Endothelial cell of umbilical vein (primary cell): ENCODE measurements around the gene GRIK3.

Experiments
- EZH2 ChIP-seq: IDR thresholded peaks from 2 replicates; pipeline ENCODE4 v1.6.1; 2012; ENCODE audit warnings: borderline replicate concordance, low read depth, mild to moderate bottlenecking, moderate library complexity, low read length, inconsistent platforms; ENCODE audit not compliant: severe bottlenecking
- POLR2AphosphoS5 ChIP-seq: IDR thresholded peaks from 2 replicates; pipeline ENCODE4 v1.6.1; 2012; ENCODE audit warnings: low read depth, mild to moderate bottlenecking, control low read depth, low read length, moderate library complexity; ENCODE audit not compliant: insufficient read depth
- TF ChIP-seq, protein P1 (sequence below), 2 donors: IDR thresholded peaks; 1 replicate in 1 of 2; 2 replicates in 1 of 2; pipeline ENCODE4 v1.5.1; 2011; ENCODE audit warnings: low read length in 2 of 2, mild to moderate bottlenecking in 2 of 2, moderate library complexity in 2 of 2, control low read depth in 1 of 2, inconsistent platforms in 1 of 2, low read depth in 1 of 2; ENCODE audit not compliant: insufficient read depth in 1 of 2; ENCODE audit errors: extremely low read depth in 1 of 2

DNA sequence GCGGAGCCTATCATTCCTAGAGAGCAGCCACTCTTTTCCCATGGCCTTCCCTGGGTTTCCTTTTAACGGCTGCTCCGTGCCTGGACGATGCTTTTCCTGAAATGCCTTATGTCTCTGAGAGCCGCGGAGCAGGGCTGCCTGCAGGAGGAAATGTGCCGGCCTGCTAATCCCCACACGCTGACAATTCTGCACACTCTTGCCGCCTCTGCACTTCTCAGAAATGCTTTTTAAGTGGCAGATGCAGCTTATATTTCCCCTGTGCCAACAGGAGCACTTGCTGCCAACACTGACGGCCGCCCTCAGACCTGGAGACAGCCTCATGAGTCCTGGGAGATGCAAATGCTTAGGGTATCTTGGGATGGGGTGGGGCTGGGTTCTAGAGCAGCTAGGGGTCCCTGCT is 253.2 kb downstream of the GRIK3 start:
- TF ChIP-seq, protein P1, sequence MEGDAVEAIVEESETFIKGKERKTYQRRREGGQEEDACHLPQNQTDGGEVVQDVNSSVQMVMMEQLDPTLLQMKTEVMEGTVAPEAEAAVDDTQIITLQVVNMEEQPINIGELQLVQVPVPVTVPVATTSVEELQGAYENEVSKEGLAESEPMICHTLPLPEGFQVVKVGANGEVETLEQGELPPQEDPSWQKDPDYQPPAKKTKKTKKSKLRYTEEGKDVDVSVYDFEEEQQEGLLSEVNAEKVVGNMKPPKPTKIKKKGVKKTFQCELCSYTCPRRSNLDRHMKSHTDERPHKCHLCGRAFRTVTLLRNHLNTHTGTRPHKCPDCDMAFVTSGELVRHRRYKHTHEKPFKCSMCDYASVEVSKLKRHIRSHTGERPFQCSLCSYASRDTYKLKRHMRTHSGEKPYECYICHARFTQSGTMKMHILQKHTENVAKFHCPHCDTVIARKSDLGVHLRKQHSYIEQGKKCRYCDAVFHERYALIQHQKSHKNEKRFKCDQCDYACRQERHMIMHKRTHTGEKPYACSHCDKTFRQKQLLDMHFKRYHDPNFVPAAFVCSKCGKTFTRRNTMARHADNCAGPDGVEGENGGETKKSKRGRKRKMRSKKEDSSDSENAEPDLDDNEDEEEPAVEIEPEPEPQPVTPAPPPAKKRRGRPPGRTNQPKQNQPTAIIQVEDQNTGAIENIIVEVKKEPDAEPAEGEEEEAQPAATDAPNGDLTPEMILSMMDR (IDR thresholded peaks at IDR 0.05; ENCODE audit: extremely low read depth in 1 of 2, insufficient read depth in 1 of 2, low read depth in 1 of 2, low read length in 2 of 2) = no peak
- no peak for TF ChIP-seq EZH2
- TF ChIP-seq POLR2AphosphoS5 = no peak
